ENCODE results near the gene DSE. TPM values are rescaled to one million over a fixed set of nuclear protein-coding genes. Genes with fewer than 3 reads are reported as not detected.
A peak's percentile ranks its signal among the peaks of the same experiment; 100 is the strongest.

DSE gene
- total RNA-seq, 4 donors from 2014 or later = 3.8 to 16.7 (median 9.2) TPM

DNA sequence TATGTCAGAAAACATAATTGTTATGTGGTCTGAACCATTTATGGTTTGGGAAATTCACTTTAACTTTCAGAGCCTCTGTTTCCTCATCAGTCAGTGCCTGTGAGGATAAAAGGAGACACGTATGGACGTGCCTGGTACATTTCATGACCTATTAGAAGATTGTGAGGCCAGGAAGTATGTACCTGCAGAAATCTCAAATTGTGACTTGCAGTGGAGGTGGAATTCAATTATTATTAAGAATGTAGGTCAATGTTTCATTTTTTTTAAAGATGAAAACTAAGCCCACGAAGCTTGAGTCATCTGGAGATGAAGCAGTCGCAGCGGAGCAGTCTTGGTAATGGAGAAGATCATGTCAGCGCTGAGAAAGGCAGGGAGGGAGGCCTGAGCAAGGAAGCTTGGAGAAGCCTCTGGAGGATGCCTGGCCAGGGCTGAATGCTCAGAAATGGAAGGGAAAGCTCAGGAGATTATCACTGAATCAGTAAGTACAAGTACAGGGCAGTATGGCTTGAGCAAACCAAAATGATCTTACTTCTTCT, 3.9 kb upstream of the DSE start:
- intact Hi-C loops (cut with DNase I; ENCODE audit: low total_unique reads) = no loop called here
- 92 to 97% methylated on average over 5 to 6 of the region's 6 CpGs for WGBS, 2 donors (ENCODE audit: low coverage in 1 of 2)
- in situ Hi-C loops (cut with MboI; ENCODE audit: low pct_ligation_motif_present in 1 of 4, low pct_unique_long_range_greater_than_20kb in 1 of 4, low sequenced_read_pairs in 3 of 4) = no loop called here

DNA sequence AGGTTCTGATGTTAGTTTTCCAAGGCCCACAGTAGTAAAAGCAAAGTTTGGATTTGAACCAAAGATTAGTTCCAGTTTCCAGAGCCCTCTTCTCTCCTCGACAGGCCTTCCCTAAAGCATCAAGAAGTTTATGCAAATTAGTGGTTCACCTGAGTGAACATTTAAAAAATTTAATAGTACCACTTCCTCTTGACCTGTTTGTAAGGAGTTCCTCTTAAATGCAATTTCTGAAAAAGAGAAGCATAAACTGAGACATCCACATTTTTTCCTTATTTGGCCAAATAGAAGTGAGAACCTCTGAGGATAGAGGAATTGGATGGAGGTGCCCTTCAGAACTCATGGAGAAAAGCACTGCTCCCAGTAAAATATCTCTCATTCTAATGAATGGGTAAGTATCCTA, 1.2 kb upstream of the DSE start:
- H3K27ac ChIP-seq = peak overlapping the region; percentile 89 to 94 (median 91)
- no peak for TF ChIP-seq EP300 (IDR thresholded peaks at IDR 0.05; ENCODE audit: low read depth)
- no peak for TF ChIP-seq POLR2AphosphoS5 (IDR thresholded peaks at IDR 0.05)
- TF ChIP-seq POLR2A (IDR thresholded peaks at IDR 0.05) = no peak
- TF ChIP-seq, protein P1, sequence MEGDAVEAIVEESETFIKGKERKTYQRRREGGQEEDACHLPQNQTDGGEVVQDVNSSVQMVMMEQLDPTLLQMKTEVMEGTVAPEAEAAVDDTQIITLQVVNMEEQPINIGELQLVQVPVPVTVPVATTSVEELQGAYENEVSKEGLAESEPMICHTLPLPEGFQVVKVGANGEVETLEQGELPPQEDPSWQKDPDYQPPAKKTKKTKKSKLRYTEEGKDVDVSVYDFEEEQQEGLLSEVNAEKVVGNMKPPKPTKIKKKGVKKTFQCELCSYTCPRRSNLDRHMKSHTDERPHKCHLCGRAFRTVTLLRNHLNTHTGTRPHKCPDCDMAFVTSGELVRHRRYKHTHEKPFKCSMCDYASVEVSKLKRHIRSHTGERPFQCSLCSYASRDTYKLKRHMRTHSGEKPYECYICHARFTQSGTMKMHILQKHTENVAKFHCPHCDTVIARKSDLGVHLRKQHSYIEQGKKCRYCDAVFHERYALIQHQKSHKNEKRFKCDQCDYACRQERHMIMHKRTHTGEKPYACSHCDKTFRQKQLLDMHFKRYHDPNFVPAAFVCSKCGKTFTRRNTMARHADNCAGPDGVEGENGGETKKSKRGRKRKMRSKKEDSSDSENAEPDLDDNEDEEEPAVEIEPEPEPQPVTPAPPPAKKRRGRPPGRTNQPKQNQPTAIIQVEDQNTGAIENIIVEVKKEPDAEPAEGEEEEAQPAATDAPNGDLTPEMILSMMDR (IDR thresholded peaks at IDR 0.05) = no peak
- 47 to 63% methylated on average over 1 of the region's 1 CpG for WGBS, 2 donors (ENCODE audit: low coverage in 1 of 2)
- H3K36me3 ChIP-seq = no peaks in the 10 kb centered on the region
- no peaks in the 10 kb centered on the region for H3K9me3 ChIP-seq
- no peak for DNase-seq
- H3K27me3 ChIP-seq = peaks cover 50% of the 10 kb centered on the region
- H3K4me3 ChIP-seq = no peak overlapping the region
- H3K4me1 ChIP-seq = peaks cover 0 to 23% (median 8%) of the 10 kb centered on the region in 4 donors
- in situ Hi-C loops (cut with MboI; ENCODE audit: low pct_ligation_motif_present in 1 of 4, low pct_unique_long_range_greater_than_20kb in 1 of 4, low sequenced_read_pairs in 3 of 4) (no loop called here), intact Hi-C loops (cut with DNase I; ENCODE audit: low total_unique reads) (no loop called here)

More for the DNA sequence above, 3.9 kb upstream of the DSE start:
- H3K27ac ChIP-seq = no peak overlapping the region
- no peaks in the 10 kb centered on the region for H3K36me3 ChIP-seq
- DNase-seq = no peak
- no peaks in the 10 kb centered on the region for H3K9me3 ChIP-seq
- H3K4me3 ChIP-seq = no peak overlapping the region
- peaks cover 0 to 27% (median 8%) of the 10 kb centered on the region in 4 donors for H3K4me1 ChIP-seq
- TF ChIP-seq POLR2AphosphoS5 (IDR thresholded peaks at IDR 0.05) (no peak), POLR2A (IDR thresholded peaks at IDR 0.05) (no peak), EP300 (IDR thresholded peaks at IDR 0.05; ENCODE audit: low read depth) (no peak)
- TF ChIP-seq, protein P1 (IDR thresholded peaks at IDR 0.05) = no peak
- peaks cover 27% of the 10 kb centered on the region for H3K27me3 ChIP-seq

DNA sequence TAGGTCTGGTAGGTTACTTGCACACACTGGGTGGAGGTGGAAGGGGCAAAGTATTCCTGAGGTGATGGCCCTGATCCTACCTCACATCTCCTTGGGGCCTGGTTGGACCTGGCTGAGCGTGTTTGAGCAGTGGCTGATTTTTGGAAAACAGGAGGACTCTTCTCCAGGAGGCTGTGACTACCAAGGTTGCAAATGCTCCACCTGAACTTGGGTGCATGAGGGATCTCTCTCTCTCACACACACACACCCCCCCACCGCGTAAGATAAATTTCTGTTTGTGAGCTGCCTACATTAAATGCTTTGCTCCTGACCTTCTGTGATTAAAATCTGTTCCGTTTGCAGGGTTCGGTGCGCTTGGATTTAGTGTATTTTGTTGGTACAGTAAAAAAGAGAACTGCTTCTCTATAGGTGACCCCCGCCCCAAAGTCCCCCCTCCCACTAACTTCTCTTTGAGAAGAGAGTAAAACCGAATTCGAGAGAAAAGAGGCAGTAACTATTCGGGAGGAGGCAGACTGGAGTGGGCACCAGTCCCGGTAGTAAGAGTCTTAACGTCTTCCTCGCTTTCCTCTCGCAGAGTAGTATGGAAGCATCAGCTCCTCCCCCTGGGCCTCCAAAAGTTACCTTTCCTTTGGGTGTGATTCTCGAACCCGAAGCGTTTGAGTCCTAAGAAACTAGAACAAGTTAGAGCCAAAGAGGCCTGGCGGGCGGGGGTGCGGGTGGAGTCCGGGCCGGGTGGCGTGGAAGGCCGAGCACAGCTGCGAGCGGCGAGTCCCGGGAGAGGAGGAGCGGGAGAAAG, 585 bp upstream of the DSE start:
- DNase-seq = no peak
- H3K4me1 ChIP-seq = peaks cover 0 to 23% (median 8%) of the 10 kb centered on the region in 4 donors
- peak overlapping the region; percentile 49 to 82 (median 64) for H3K4me3 ChIP-seq
- H3K36me3 ChIP-seq = no peaks in the 10 kb centered on the region
- no peak for TF ChIP-seq EP300 (IDR thresholded peaks at IDR 0.05; ENCODE audit: low read depth)
- TF ChIP-seq POLR2AphosphoS5 (IDR thresholded peaks at IDR 0.05) = no peak
- TF ChIP-seq, protein P1 (IDR thresholded peaks at IDR 0.05) = no peak
- TF ChIP-seq POLR2A (IDR thresholded peaks at IDR 0.05) = no peak
- intact Hi-C loops (cut with DNase I; ENCODE audit: low total_unique reads) (no loop called here), in situ Hi-C loops (cut with MboI; ENCODE audit: low pct_ligation_motif_present in 1 of 4, low pct_unique_long_range_greater_than_20kb in 1 of 4, low sequenced_read_pairs in 3 of 4) (no loop called here)
- peaks cover 50% of the 10 kb centered on the region for H3K27me3 ChIP-seq
- H3K27ac ChIP-seq = peak overlapping the region; percentile 89 to 94 (median 91)
- H3K9me3 ChIP-seq = no peaks in the 10 kb centered on the region
- 0 to 10% methylated on average over 3 to 29 of the region's 29 CpGs for WGBS, 2 donors (ENCODE audit: low coverage in 1 of 2)

DNA sequence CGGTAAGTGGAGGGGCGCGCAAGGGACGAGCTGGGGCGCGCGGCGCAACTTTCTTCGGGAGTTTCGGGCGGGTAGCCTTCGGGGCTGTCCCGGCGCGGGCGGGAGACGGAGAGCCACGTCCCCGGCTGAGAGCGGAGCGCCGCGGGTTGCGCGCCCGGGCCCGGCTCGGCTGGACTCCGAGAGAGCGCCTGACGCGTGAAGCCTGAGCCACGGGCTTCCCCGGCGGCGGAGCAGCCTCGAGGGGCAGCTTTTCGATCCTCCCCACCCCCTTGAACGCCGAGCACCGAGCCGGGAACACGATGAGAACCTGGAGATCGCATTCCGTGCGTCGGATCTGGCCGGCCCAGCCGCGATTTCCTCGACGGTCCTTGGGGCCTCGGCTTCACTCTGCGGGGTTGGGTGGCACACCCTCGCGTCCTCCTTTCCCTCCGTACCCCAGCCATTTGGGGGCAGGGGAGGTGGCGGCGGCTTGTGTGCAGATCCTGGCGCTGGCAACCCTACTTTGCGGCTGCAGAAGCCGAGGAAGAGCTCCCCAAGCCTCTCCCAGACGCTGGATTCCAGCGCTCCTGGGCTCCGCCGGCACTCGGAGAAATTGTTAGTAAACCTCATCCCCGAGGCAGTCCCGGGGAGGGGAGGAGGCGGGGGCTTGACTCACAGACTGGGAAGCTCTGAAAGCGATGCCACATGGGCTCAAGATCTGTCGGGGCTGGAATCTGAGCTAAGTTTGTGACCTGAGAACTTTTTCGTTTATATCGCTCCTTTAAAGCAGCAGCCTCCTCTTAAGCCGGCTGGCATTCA, 572 bp downstream of the DSE start:
- DNase-seq = peak; percentile 64
- H3K36me3 ChIP-seq = no peaks in the 10 kb centered on the region
- peaks cover 0 to 23% (median 8%) of the 10 kb centered on the region in 4 donors for H3K4me1 ChIP-seq
- in situ Hi-C loops (cut with MboI; ENCODE audit: low pct_ligation_motif_present in 1 of 4, low pct_unique_long_range_greater_than_20kb in 1 of 4, low sequenced_read_pairs in 3 of 4) (no loop called here), intact Hi-C loops (cut with DNase I; ENCODE audit: low total_unique reads) (no loop called here)
- H3K27me3 ChIP-seq = peaks cover 57% of the 10 kb centered on the region
- peak overlapping the region; percentile 89 to 94 (median 91) for H3K27ac ChIP-seq
- peak overlapping the region; percentile 49 to 82 (median 64) for H3K4me3 ChIP-seq
- WGBS, 2 donors (ENCODE audit: low coverage in 1 of 2) = 0 to 1% methylated on average over 5 to 41 of the region's 75 CpGs
- TF ChIP-seq, protein P1 (IDR thresholded peaks at IDR 0.05) = no peak
- TF ChIP-seq POLR2A (IDR thresholded peaks at IDR 0.05) = no peak
- peak; percentile 20 to 37 (median 33) for TF ChIP-seq POLR2AphosphoS5 (IDR thresholded peaks at IDR 0.05)
- TF ChIP-seq EP300 (IDR thresholded peaks at IDR 0.05; ENCODE audit: low read depth) = no peak
- H3K9me3 ChIP-seq = no peaks in the 10 kb centered on the region
